ENCODE measurements around the gene EIF1AX. TPM values are rescaled to one million over a fixed set of nuclear protein-coding genes. Genes with fewer than 3 reads are reported as not detected.

EIF1AX gene
- total and polyA plus RNA-seq, 3 experiments from 2014 or later, result 97.1 to 208 (median 205) TPM

DNA sequence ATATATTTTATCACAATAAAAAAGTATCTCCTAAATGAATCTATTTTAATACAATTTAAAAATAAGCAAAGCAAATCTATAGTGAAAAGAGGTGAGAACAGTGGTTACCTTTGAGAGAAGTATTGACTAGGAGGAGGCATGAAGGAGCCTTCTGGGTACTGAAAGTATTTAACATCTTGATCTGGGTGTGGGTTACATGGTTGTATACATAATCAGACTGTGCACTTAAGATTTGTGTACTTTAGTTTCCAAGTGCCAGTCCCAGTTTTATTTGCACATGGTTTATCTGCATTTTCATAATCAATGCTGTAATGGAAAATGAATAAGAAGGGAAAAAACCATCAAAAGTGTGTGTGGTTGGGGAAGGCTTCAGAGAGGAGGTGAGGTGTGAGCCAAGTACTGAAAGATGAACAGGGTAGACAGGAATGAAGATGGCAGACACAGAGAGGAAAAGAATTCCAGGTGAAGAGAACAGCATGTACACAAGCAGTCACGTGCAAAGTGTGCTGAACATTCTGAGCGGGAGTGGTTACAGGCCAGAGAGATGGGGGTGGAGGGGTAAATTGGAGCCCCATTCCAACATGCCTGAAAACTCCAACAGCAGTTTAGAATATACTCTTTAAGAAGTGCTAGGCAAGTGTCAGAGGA, 39.6 kb downstream of the EIF1AX start:
- Mint-ChIP-seq H3K36me3 (peaks cover 0 to 5% (median 5%) of the 10 kb centered on the region in 3 donors), H3K4me1 (no peaks in the 10 kb centered on the region)
- POLR2A ChIA-PET, result no interaction called here

DNA sequence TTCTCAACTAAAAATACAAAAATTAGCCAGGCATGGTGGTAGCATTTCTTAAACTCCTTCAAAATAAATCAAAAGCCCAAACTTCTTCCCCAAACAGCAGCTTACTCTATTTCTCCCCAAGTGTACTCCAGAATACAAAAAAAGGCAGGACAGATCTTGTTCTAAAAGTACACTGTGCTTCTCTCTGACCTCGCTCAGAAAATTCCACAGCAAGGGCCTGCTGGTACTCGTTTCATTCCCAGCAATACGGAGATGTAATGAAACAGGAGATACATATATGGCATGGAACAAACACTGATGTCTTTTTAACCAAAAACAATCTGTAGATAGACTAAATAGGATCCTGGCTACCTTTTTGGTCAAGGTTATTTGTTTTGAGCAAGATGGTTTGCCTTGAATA, 50.1 kb downstream of the EIF1AX start:
- Mint-ChIP-seq H3K4me1 (no peaks in the 10 kb centered on the region), H3K36me3 (peaks cover 0 to 2% (median 0%) of the 10 kb centered on the region in 3 donors), H3K4me3 (no peak overlapping the region), H3K27me3 (peaks cover 5 to 15% of the 10 kb centered on the region in 2 donors), H3K27ac (no peak overlapping the region), H3K9me3 (no peaks in the 10 kb centered on the region)
- Histone ChIP-seq H3K36me3 (ENCODE audit: insufficient read depth, low read length) (no peaks in the 10 kb centered on the region), H3K4me3 (ENCODE audit: low read length) (no peak overlapping the region), H3K27ac (ENCODE audit: low read depth, low read length) (no peak overlapping the region), H3K4me1 (ENCODE audit: insufficient read depth, low read length) (no peaks in the 10 kb centered on the region), H3K27me3 (ENCODE audit: insufficient read depth, low read length, poor library complexity, severe bottlenecking) (no peaks in the 10 kb centered on the region), H3K9me3 (ENCODE audit: low read length) (no peaks in the 10 kb centered on the region)
- no peak for DNase-seq
- CTCF ChIA-PET, result no interaction called here
- POLR2A ChIA-PET, result no interaction called here

More for the DNA sequence above, 39.6 kb downstream of the EIF1AX start:
- H3K4me3 ChIP-seq (ENCODE audit: low read length), result no peak overlapping the region
- Mint-ChIP-seq H3K27ac (no peak overlapping the region), H3K27me3 (no peaks in the 10 kb centered on the region), H3K9me3 (no peaks in the 10 kb centered on the region), H3K4me3 (no peak overlapping the region)
- no peaks in the 10 kb centered on the region for H3K9me3 ChIP-seq (ENCODE audit: low read length)
- no peaks in the 10 kb centered on the region for H3K27me3 ChIP-seq (ENCODE audit: insufficient read depth, low read length, poor library complexity, severe bottlenecking)
- H3K36me3 ChIP-seq (ENCODE audit: insufficient read depth, low read length), result no peaks in the 10 kb centered on the region
- CTCF ChIA-PET, result no interaction called here
- H3K4me1 ChIP-seq (ENCODE audit: insufficient read depth, low read length), result no peaks in the 10 kb centered on the region
- no peak for DNase-seq
- no peak overlapping the region for H3K27ac ChIP-seq (ENCODE audit: low read depth, low read length)

DNA sequence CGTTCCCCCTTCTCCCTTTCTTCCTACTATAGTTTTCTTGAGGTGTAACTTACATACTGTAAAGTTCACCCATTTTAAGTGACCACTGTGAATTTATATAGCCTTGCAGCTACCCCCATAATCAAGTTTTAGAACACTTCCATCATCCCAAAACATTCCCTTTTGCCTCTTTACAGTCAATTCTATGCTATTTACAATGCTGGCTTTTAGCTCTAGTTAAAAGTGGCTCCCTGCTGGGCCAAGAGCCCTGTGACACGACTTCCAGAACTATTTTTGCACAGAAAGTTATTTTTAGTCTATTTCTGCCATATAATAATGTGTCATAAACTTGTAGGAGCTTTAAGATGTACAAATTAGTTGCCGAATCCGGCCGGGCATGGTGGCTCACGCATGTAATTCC, 51.8 kb downstream of the EIF1AX start:
- H3K9me3 Mint-ChIP-seq, result no peaks in the 10 kb centered on the region
- no peaks in the 10 kb centered on the region for H3K27me3 ChIP-seq (ENCODE audit: insufficient read depth, low read length, poor library complexity, severe bottlenecking)
- H3K4me3 ChIP-seq (ENCODE audit: low read length), result no peak overlapping the region
- H3K36me3 Mint-ChIP-seq, result peaks cover 0 to 3% (median 0%) of the 10 kb centered on the region in 3 donors
- DNase-seq, result no peak
- H3K27ac ChIP-seq (ENCODE audit: low read depth, low read length), result no peak overlapping the region
- H3K4me1 ChIP-seq (ENCODE audit: insufficient read depth, low read length), result no peaks in the 10 kb centered on the region
- no peaks in the 10 kb centered on the region for H3K4me1 Mint-ChIP-seq
- CTCF ChIA-PET, result no interaction called here
- POLR2A ChIA-PET, result no interaction called here
- H3K27ac Mint-ChIP-seq, result no peak overlapping the region
- no peaks in the 10 kb centered on the region for H3K36me3 ChIP-seq (ENCODE audit: insufficient read depth, low read length)
- no peak overlapping the region for H3K4me3 Mint-ChIP-seq
- H3K9me3 ChIP-seq (ENCODE audit: low read length), result no peaks in the 10 kb centered on the region
- H3K27me3 Mint-ChIP-seq, result peaks cover 5 to 13% of the 10 kb centered on the region in 2 donors

DNA sequence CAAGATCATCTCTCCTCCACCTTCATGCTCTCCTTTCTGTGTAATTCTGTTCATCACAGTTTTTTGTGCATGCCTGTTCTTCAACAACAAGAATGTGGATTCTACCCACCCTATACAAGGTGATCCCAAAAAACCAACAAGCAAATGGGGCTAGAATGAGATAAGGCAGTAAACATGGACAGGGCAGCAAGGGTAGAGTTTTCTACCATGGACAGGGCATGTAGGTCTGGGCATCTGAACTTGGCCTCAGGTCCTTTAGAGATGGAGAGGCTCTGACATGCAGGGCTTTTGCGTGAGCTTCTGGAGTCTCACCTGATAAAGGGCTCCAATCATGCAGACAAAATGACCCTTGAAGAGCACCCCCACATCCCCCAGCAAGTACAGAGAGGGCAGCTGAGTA, 61.4 kb downstream of the EIF1AX start:
- Histone ChIP-seq H3K36me3 (ENCODE audit: insufficient read depth, low read length) (no peaks in the 10 kb centered on the region), H3K27ac (ENCODE audit: low read depth, low read length) (no peak overlapping the region), H3K4me3 (ENCODE audit: low read length) (no peak overlapping the region), H3K9me3 (ENCODE audit: low read length) (no peaks in the 10 kb centered on the region), H3K27me3 (ENCODE audit: insufficient read depth, low read length, poor library complexity, severe bottlenecking) (no peaks in the 10 kb centered on the region), H3K4me1 (ENCODE audit: insufficient read depth, low read length) (no peaks in the 10 kb centered on the region)
- Mint-ChIP-seq H3K36me3 (no peaks in the 10 kb centered on the region), H3K27me3 (peaks cover 0 to 2% of the 10 kb centered on the region in 2 donors), H3K9me3 (no peaks in the 10 kb centered on the region), H3K4me1 (no peaks in the 10 kb centered on the region), H3K4me3 (no peak overlapping the region), H3K27ac (no peak overlapping the region)
- no peak for DNase-seq
- ChIA-PET CTCF (no interaction called here), POLR2A (no interaction called here)

Other genes with a start within 250 kb of the EIF1AX start
- 1 to 10 TPM; 4.3 to 4.9 TPM for gene BCLAF3, start 150.8 kb downstream of the EIF1AX start, total RNA-seq
- gene BCLAF3, start 150.8 kb downstream of the EIF1AX start, polyA plus RNA-seq, result 2.9 TPM
- under 1 TPM; 0.28 to 0.53 TPM for gene MAP7D2, start 24.9 kb downstream of the EIF1AX start, total RNA-seq
- 0.12 TPM for gene MAP7D2, start 24.9 kb downstream of the EIF1AX start, polyA plus RNA-seq
- 10 to 100 TPM; 70.1 to 72.7 TPM for gene RPS6KA3, start 125.1 kb upstream of the EIF1AX start, total RNA-seq
- gene RPS6KA3, start 125.1 kb upstream of the EIF1AX start, polyA plus RNA-seq, result 59.7 TPM

All from CD8-positive, alpha-beta memory T cell (primary cell).